Measurements from ENCODE around the gene ARHGAP22.
"Not testable (repeated sequence)": the region's sequence is repeated elsewhere in the genome, so short reads cannot be mapped to it uniquely, and the experiment has no call there.

Gene ARHGAP22
- total RNA-seq = 0 to 0.40 reads per million in 2 donors

- DNase-seq = no peak
Observed at GRCh38 chr10:48604991-48605508, at the start of gene ARHGAP22. Gene ARHGAP22 (minus strand): TSS chr10:48605073. CDS start chr10:48604796, 277 bp downstream.

GRCh38 chr10:48653944-48654698 is 49.2 kb upstream of the ARHGAP22 start:
- DNase-seq = no peak

GRCh38 chr10:48653347-48653746 is 48.5 kb upstream of the ARHGAP22 start:
- DNase-seq = no peak

- no peak for DNase-seq
Observed at GRCh38 chr10:48652344-48652743, 47.5 kb upstream of the ARHGAP22 start.

- DNase-seq = no peak
Observed at GRCh38 chr10:48651839-48652238, 47.0 kb upstream of the ARHGAP22 start.

- no peak for DNase-seq
Observed at GRCh38 chr10:48651293-48651692, 46.4 kb upstream of the ARHGAP22 start.

GRCh38 chr10:48649349-48649944 is 44.6 kb upstream of the ARHGAP22 start:
- DNase-seq = no peak

GRCh38 chr10:48648172-48648942 is 43.5 kb upstream of the ARHGAP22 start:
- no peak for DNase-seq

- DNase-seq = not testable (repeated sequence)
Observed at GRCh38 chr10:48647073-48647472, 42.2 kb upstream of the ARHGAP22 start.

- no peak for DNase-seq
Observed at GRCh38 chr10:48645600-48645999, 40.7 kb upstream of the ARHGAP22 start.

GRCh38 chr10:48641099-48641690 is 36.3 kb upstream of the ARHGAP22 start:
- not testable (repeated sequence) for DNase-seq

- DNase-seq = no peak
Observed at GRCh38 chr10:48640326-48640725, 35.5 kb upstream of the ARHGAP22 start.

- DNase-seq = no peak
Observed at GRCh38 chr10:48639632-48640031, 34.8 kb upstream of the ARHGAP22 start.

- DNase-seq = no peak
Observed at GRCh38 chr10:48638739-48639527, 34.1 kb upstream of the ARHGAP22 start.

- no peak for DNase-seq
Observed at GRCh38 chr10:48638158-48638557, 33.3 kb upstream of the ARHGAP22 start.

GRCh38 chr10:48636901-48637300 is 32.0 kb upstream of the ARHGAP22 start:
- DNase-seq = no peak

- no peak for DNase-seq
Observed at GRCh38 chr10:48636231-48636630, 31.4 kb upstream of the ARHGAP22 start.

- DNase-seq = no peak
Observed at GRCh38 chr10:48634984-48635557, 30.2 kb upstream of the ARHGAP22 start.

GRCh38 chr10:48634198-48634983 is 29.5 kb upstream of the ARHGAP22 start:
- peak in 2 of 5 experiments; percentile 24 to 66 for DNase-seq

- DNase-seq = peak in 1 of 5 experiments; percentile 39
Observed at GRCh38 chr10:48633381-48634197, 28.7 kb upstream of the ARHGAP22 start.

All from T-helper 2 cell (primary cell).